RWPE2 (cell line): Measurements from ENCODE around the gene MRTFB.

Experiments
- ATAC-seq: fragments of 200-7000 bp; cut with Tn5 transposase; 3 replicates; pipeline ENCODE4 v1.9.1; 2021; ENCODE audit warnings: low read depth
- DNase-seq: peaks from one replicate; pipeline ENCODE4 v3.0.0-alpha.2; 2020; ENCODE audit warnings: low spot score
- H3K27ac ChIP-seq: fragments of 450-650 bp; 2 replicates; pipeline ENCODE4 v1.5.1; 2017; ENCODE audit warnings: mild to moderate bottlenecking; ENCODE audit not compliant: poor library complexity, severe bottlenecking
- H3K27me3 ChIP-seq: fragments of 250-450 bp; sonication (Bioruptor Pico); 2 replicates; pipeline ENCODE4 v1.5.1; 2021; ENCODE audit warnings: mild to moderate bottlenecking, moderate library complexity; ENCODE audit not compliant: insufficient read depth, poor library complexity, severe bottlenecking
- H3K36me3 ChIP-seq: fragments of 250-450 bp; sonication (Bioruptor Pico); 2 replicates; pipeline ENCODE4 v1.5.1; 2020; ENCODE audit warnings: low read depth, mild to moderate bottlenecking, moderate library complexity
- H3K4me1 ChIP-seq: fragments of 250-450 bp; sonication (Bioruptor Pico); 2 replicates; pipeline ENCODE4 v1.5.1; 2021; ENCODE audit warnings: mild to moderate bottlenecking, moderate library complexity; ENCODE audit not compliant: insufficient read depth, poor library complexity, severe bottlenecking
- H3K4me3 ChIP-seq: fragments of 250-450 bp; sonication (Bioruptor Pico); 2 replicates; pipeline ENCODE4 v1.5.1; 2021; ENCODE audit warnings: mild to moderate bottlenecking, moderate library complexity; ENCODE audit not compliant: severe bottlenecking
- H3K9me3 ChIP-seq: fragments of 250-450 bp; sonication (Bioruptor Pico); 2 replicates; pipeline ENCODE4 v1.5.1; 2021; ENCODE audit warnings: mild to moderate bottlenecking, moderate library complexity; ENCODE audit not compliant: severe bottlenecking
- CTCF ChIP-seq: fragments of 450-650 bp; IDR thresholded peaks from one replicate; pipeline ENCODE4 v1.5.1; 2017; ENCODE audit warnings: mild to moderate bottlenecking, moderate library complexity; ENCODE audit not compliant: poor library complexity, severe bottlenecking

The MRTFB gene

GRCh38 chr16:14263011-14263410, 191.9 kb downstream of the MRTFB start:
- H3K9me3 ChIP-seq: no peaks in the 10 kb centered on the region
- no peak overlapping the region for H3K27ac ChIP-seq
- H3K4me3 ChIP-seq: no peak overlapping the region
- no peak for ATAC-seq
- no peaks in the 10 kb centered on the region for H3K4me1 ChIP-seq
- peaks cover 66% of the 10 kb centered on the region for H3K36me3 ChIP-seq
- DNase-seq: no peak
- no peaks in the 10 kb centered on the region for H3K27me3 ChIP-seq
- TF ChIP-seq CTCF: no peak

DNA sequence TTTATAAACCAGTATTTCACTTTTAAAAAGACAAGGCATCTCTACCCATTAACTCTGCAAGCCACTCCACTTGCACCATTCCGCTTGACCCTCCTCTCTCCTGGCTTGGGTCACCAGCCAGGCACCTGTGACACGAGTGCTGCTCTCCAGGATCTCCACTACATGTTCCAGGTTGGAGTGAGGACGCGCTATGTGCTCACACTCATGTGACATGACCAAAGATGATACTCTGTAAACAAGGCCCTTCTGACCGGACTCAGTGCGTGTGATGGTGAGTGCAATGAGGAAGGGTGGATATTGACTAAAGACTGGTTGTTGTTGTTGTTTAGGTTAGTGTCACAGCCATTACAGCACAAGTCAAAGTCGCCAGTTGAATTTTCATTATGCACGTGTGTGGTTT, 192.7 kb downstream of the MRTFB start:
- Histone ChIP-seq H3K4me3 (no peak overlapping the region), H3K4me1 (no peaks in the 10 kb centered on the region), H3K36me3 (peaks cover 58% of the 10 kb centered on the region), H3K27ac (no peak overlapping the region), H3K27me3 (no peaks in the 10 kb centered on the region), H3K9me3 (no peaks in the 10 kb centered on the region)
- DNase-seq (no peak), ATAC-seq (no peak)
- TF ChIP-seq CTCF: no peak

- Histone ChIP-seq H3K4me3 (no peak overlapping the region), H3K27me3 (no peaks in the 10 kb centered on the region), H3K9me3 (no peaks in the 10 kb centered on the region), H3K27ac (no peak overlapping the region), H3K36me3 (peaks cover 53% of the 10 kb centered on the region), H3K4me1 (no peaks in the 10 kb centered on the region)
- ATAC-seq (no peak), DNase-seq (no peak)
- no peak for TF ChIP-seq CTCF
Observed at GRCh38 chr16:14264327-14264943, 193.3 kb downstream of the MRTFB start.

- no peak for TF ChIP-seq CTCF
- DNase-seq: no peak
- H3K27ac ChIP-seq: no peak overlapping the region
- ATAC-seq: no peak
- no peaks in the 10 kb centered on the region for H3K27me3 ChIP-seq
- H3K36me3 ChIP-seq: peaks cover 19% of the 10 kb centered on the region
- H3K4me1 ChIP-seq: no peaks in the 10 kb centered on the region
- no peak overlapping the region for H3K4me3 ChIP-seq
- H3K9me3 ChIP-seq: peaks cover 6% of the 10 kb centered on the region
Observed at GRCh38 chr16:14268073-14268472, 197.0 kb downstream of the MRTFB start.

DNA sequence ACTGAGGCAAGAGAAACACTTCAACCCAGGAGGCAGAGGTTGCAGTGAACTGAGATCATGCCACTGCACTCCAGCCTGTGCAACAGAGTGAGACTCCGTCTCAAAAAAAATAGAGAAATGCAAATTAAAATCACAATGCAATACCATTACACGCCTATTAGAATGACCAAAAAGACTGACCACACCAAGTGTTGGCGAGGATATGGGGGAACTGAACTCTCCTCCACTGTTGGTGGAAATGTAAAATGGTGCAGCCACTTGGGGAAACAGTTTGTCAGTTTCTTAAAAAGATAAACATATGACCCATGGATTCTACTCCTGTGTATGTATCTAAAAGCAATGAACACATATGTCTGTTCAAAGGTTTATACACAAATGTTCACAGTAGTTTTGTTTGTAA, 204.8 kb downstream of the MRTFB start:
- DNase-seq: no peak
- no peak for TF ChIP-seq CTCF
- no peak for ATAC-seq
- H3K36me3 ChIP-seq: no peaks in the 10 kb centered on the region
- no peaks in the 10 kb centered on the region for H3K27me3 ChIP-seq
- H3K9me3 ChIP-seq: no peaks in the 10 kb centered on the region
- no peak overlapping the region for H3K27ac ChIP-seq
- H3K4me3 ChIP-seq: no peak overlapping the region
- no peaks in the 10 kb centered on the region for H3K4me1 ChIP-seq
